Stimulated activated CD4-positive, alpha-beta T cell treated with anti-CD3 and anti-CD28 coated beads, Interleukin-15, amount 100 ng/mL, for 48 hours (primary cell): Measurements from ENCODE around the gene COL5A1.

Experiments
- DNase-seq, 2 donors: peaks; one replicate each; pipeline ENCODE4 v3.0.0-alpha.2; 2020; ENCODE audit warnings: low read depth in 2 of 2

The COL5A1 gene

DNA sequence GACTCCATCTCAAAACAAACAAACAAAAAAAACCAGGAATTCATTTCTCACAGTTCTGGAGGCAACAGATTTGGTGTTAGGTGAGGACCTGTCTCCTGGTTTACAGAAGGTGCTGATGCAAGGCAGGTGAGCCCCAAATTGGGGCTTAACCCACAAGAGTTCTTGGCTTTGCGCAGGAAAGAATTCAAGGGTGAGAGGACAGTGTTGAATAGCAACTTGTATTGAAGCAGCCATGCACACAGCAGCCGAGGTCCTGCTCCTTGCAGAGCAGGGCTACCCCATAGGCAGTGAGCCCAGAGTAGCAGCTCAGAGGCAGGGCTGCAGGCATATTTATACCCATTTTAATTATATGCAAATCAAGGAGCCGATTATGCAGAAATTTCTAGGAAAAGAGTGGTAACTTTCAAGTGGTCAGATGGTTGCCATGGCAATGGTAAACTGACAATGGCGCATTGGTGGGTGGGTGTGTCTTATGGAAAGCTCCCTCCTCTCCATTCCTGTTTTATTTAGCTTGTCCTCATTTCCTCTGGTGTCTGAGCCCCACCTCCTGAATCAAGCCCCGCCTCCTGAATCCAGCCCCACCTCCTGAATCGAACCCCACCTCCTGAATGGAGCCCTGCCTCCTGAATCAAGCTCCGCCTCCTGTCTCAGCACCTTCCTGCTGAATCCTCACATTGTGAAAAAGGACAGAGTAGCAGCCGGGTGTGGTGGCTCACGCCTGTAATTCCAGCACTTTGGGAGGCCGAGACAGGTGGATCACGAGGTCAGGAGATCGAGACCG, 34.5 kb upstream of the COL5A1 start:
- DNase-seq: no peak

DNA sequence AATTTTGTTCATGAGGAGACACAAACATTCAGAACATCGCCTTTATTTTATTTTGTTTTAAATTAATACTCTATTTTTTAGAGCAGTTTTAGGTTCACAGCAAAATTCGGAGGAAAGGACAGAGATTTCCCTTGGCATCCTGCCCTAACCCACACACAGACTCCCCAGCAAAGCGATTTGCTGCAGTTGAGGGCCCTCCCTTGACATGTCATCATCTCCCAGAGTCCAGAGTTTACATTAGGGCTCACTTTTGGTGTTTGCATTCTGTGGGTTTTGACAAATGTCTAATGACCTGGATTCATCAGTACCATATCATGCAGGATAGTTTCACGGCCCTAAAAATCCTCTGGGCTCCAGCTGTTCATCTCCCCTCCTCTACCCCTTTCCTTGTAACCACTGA, 33.6 kb upstream of the COL5A1 start:
- DNase-seq: no peak

DNA sequence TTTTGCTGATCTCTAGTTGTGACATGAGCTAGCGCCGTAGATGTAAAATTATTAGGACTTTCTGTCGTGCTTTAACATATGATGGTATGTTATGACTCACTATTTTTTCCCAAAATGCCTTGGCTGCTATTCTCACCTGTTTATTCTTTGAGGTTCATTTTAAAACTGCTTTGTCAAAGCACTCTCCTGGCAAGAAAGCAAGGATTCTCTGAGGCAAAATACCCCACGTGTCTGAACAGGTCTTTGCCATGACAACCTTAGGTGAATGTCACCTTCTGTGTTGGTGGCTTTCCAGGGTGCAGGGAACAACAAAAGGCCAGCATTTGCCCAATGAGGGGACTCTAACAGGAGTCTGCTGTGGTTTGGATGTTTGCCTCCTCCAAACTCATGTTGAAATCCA, 30.6 kb upstream of the COL5A1 start:
- no peak for DNase-seq

DNA sequence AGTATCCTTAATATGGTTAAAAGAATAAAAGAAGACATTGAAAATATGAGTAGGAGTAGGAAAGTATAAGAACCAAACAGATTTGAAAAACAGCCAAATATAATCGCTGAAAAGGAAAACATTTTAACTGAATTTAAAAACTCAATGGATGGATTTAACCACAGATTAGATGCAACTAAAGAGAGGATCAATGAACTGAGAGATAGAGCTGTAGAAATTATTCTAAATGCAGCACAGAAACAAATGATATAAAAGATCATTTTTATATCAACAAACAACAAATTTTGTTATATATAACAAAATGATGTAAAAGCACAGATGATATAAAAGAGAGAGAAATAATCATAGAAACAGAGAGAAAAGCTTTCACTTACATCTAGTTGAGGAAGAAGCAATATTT, 29.3 kb upstream of the COL5A1 start:
- no peak for DNase-seq

DNA sequence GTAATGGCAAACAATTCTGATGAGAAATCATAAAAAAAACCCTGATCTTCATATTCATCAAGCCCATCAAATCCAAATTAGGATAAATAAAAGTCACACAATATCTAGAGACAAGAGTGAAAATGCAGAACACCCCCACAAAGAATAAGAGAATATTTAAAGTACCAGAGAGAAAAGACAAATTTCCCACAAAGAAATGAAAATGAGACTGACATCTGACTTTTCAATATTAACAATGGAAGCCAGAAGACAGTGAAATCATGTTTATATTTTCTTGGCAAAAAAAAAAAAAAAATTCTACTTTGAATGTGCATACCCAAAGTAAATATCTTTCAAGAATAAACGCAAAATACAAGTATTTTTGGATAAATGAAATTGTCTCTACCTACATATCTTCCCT, 28.9 kb upstream of the COL5A1 start:
- no peak for DNase-seq

DNA sequence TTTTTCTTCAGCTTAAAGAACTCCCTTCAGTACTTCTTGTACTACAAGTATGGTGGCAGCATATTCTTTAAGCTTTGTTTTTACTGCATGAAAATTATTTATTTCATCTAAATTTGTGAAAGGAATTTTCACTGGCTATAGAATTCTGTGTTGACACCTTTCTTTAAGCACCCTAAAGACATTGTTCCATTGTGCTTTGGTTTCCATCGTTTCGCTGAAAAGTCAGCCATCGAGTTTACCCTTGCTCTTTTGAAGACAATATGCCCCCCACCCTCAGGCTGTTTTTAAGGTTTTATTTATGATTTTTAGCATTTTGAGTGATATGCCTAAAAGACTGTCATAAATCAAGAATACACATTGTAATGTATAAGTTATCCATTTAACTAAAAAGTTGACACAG, 27.3 kb upstream of the COL5A1 start:
- DNase-seq: no peak

DNA sequence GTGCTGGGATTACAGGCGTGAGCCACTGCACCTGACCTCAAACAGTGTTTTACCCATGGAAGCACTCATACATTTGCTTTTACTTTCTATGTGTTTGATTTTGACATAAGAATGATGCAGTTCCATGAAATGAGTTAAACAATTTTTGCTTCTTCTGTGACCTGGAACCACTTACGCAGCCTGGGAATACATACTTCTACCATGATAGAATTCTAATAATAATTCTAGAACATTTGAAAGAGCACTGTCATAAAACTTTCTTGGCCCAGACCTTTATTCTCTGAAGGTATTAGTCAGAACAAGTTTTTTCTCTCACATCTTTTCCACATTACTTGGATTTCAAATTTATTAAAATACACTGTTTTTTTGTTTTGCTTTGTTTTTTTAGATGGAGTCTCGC, 25.3 kb upstream of the COL5A1 start:
- no peak for DNase-seq

DNA sequence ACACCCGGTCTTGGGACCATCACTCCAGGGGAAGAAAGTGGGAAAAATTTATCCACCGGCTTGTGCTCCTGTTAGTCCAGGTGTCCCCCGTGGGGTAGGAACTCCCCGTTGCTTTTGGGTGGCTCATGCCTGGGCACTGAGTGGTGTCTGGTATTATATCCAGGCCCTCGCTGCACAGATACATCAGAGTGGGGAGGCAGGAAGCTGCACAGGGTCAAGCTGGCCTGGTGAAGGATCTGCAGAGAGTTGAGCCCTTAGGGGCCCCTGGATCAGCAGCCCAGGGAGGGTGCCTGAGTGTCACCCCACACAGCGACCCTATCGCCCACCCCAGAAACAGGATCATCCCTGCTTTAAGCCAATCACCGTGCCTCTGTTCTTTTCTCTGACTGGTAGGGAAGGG, 24.4 kb upstream of the COL5A1 start:
- no peak for DNase-seq

DNA sequence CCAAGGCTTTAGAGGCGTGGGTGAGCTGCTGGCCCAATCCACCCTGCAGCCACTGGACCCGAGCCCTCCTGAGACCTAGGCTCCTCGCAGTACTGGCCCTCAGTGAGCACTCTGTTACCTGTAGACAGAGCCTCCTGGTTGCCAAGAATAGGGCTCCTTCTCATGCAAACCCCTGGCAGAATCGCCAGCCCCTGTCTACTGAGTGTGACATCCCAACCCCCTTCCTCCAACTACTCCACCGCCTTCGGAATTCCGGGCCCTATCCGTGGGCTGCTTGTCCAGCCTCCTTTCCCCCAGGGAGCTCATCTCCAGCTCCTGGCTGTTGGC, 23.8 kb upstream of the COL5A1 start:
- DNase-seq: no peak

DNA sequence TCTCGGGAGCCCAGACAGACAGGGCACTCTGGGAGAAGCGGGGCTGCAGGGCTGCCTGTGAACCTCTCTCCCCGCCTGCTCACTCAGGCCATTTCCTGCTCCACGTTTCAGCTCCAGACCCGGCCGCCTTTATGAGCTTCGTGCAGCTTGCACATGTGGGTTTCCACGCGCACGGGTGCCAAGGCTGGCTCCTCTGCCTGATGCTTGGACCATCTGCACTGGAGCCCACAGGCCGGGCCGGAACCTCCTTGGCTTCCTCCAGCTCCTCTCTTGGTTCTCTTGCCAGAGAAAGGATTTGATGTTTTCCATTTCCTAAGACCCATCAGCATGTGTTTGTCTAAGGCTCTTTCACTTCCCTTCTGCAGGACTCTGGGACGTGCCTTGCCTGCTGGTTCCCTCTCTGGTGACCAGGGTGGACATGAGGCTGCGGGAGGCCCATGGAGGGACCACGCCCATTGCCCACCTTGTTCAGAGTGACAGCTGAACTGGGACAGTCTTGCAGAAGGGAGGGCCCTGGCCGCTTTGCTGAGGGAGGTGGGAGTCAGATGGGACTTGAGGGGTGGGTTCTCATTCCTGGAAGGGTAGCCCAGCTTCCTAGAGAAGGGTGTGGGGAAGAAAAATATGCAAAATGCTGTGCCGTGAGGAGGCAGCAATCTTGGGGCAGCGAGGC, 23.3 kb upstream of the COL5A1 start:
- no peak for DNase-seq

DNA sequence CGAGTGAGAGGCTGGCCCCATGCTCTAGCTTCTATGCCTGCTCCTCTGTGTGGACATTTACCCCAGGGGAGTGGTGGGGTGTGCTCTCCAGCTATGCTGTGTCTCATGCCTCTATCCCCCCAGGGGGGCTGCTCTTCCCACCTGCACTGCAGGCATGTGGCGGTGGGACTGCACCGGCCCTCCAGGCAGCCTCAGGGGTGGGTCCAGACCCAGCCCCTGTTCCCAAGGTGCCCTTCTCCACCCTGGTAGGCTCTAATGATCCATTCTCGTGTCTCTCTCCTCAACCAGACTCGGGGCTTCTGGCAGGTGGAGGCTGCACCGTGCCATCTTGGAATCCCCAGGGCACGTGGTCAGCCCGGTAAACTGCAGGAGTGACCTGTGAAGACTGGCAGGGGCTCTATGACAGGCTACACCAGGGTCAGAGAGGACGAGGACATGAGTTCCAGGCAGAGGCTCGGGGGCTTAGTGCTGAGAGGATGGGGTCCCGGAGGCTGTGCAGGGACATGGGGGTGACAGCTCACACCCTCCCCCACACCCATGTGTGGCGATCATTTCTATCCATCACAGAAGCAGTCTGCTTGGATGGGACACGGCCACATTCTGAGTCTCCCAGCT, 22.7 kb upstream of the COL5A1 start:
- DNase-seq: no peak

DNA sequence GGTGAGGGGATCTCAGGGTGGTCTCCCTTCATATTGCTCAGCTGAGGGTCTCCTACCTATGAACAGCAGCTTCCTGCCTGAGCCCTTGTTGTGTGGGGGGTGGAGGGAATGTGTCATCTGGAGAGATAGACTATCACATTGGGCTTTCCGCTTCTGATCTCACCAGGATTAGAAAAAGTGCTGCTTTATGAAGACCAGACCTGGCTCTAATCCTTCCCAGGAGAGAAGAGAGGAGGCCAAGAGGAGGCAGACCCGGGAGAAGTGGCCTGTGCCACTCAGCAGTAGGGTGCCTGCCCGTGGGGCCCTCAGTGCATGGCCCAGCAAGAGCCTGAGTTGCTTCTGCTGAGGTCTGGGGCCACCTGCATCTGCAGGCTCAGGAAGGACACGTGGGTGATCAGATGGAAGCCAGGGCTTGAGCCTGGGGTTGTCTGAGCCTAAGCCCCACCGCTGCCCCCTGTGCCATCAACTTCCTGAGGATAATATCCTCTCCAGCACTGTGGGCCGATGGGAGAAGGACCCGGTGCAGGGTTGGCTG, 22.1 kb upstream of the COL5A1 start:
- no peak for DNase-seq

DNA sequence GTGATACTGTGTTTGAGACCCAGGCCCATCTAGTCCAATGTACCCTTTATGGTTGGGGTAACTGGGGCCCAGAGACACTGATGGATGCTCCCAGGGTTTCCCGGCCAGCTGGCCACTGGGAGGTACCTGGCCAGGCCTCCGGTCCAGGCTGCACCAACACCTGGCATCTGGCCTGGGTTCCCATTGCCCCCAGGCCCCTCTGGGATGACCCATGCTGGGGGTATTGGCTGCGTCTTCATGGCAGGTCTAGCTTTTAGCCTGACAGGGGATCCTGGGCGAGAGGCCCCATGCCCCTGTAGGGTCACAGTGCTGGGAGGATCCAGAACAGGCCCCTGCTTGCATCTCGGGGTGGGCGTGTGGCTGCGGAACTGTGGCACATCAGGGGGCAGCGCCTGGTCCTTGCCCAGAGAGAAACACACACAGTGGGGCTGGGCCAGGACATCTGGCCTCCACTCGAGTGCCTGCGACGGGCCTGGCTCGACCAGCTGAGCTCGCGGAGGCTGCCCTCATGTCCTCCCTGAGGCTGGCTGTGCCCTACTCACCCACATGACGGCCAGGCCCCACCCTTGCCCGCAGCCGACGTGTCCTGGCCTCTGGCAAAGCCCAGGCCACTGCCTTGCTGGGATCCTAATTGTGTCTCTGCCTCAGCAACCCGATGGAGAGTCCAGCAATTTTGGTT, 21.5 kb upstream of the COL5A1 start:
- DNase-seq: no peak

DNA sequence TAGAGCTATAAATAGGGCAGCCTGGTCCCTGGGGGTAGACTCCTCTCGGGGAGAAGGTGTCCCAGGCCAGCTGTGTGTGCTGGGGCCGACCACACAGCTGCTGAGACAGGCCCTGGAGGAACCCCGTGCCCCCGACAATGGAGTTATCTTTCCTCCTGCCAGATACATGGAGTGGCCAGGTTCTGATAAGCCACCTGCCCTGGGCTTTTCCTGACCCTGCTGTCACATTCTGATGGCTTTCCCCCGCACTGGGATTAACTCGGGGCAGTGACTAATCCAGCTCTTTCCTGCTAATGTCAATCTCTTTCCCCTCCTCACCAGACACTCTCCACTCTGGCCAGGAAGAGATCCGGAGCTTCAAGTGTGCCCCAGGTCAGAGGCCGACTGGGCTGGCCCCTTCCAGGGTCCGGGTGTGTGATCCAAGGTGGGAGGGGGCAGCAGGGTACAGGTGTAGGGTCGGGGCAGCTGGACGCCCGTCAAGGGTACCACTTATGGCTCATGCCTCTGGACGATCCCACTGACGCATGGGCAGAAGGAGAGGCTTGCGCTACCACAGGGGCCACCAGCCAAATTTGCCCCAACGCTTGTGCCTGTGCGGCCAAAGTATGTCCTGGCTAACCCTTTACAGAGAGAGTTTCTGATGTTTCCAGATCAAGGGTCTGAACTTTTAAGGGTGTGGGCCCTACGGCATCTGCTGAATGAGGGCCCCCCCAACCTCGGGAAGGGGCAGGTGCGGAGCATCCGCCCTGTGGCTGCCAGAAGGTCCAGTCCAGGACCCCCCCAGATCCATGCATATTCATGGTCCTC, 20.6 kb upstream of the COL5A1 start:
- no peak for DNase-seq

DNA sequence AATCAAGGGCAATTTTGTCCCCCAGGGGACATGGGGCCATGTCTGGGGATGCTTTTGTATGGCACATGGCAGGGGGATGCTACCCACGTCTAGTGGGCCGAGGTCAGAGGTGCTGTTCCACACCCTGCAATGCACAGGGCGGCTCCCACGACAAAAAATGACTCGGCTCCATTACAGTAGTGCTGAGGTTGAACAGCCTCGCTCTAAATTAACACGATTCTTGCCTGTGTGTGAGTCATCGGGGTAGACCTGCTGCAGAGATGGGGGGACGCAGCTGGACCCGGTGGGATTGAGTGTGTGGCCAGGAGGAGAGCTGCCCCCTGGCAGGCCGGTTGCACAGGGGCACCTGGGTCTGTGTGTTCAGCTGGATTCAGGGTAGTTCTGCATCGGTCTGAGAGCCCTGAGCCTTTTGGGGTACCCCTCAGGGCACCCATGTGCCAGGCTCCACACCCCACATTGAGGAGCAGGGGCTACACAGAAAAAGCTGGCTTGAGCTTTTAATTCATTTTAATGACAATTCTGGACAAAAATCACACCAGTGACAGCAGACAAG, 20.0 kb upstream of the COL5A1 start:
- no peak for DNase-seq

DNA sequence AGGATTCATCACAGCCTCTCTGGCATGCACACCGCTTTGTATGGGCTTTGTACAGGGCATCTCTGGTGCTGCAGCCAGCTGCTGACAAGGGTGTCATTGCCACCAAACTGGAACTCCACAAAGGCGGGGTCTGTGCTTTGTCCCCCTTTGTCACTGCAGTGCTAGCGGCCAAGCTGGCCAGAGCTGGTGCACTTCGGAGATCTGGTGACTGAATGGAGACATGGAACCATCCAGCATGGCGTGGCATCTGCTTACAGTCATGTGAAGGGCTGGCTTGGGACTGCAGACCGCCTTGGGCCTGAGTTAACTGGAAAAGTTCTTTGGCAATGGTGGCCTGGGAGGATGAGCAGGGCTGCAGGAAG, 18.7 kb upstream of the COL5A1 start:
- DNase-seq: no peak

DNA sequence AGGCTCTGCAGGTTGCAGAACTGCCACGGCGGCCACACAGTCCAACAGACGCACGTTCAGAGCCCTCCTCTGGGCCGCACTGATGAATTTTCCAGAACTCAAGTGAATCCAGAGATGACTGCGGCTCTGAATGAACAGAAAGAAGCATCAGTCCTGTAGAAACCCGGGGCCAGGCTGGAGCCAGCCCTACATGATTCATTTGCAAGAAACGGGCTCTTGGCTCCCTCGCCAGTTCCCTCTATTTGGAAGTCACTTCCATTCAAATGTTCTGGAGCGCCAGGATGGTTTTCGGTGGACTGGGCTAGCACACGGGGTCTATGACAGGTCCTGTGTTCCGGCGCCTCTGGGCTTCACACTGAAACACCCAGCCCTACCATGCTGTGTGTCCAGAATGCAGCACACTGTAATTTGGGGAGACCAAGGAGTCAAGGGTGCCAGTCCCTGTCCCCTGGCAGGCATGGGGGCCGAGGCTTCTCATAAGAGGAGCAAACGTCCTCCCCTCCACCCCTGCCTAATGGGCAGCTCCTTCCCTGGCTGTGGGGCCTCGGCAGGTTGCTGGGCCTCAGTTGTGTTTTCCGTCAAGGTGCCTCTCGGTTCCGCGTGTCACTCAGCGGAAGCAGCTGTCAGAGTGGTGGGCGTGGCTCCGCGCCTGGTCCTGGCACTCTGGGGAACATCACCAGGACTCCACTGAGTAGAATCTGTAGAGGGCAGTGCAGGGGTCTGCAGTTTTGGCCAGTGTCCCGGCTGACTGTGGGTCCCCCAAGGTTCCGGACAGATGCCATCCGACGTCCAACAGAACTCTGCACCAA, 18.1 kb upstream of the COL5A1 start:
- no peak for DNase-seq

DNA sequence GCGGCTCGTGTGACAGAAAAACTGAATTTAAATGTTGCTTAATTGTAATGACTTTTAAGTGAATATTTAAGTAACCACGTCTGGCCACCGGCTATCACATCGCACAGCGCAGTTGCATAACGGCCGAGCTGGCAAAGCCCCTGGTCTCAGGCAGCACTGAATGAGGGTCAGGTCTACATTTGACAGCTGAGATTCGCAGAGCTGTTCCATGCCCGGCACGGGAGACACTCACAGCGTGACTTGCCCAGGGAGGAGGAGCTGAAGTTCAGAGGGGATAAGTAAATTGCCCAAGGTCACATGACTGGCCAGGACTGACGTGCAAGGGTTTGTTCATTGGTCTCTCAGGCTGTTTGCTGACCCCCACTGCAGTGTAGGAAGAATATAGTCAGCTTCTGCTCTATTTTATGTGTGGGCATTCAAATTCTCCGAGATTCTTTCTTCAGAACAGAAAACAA, 17.4 kb upstream of the COL5A1 start:
- DNase-seq: no peak

DNA sequence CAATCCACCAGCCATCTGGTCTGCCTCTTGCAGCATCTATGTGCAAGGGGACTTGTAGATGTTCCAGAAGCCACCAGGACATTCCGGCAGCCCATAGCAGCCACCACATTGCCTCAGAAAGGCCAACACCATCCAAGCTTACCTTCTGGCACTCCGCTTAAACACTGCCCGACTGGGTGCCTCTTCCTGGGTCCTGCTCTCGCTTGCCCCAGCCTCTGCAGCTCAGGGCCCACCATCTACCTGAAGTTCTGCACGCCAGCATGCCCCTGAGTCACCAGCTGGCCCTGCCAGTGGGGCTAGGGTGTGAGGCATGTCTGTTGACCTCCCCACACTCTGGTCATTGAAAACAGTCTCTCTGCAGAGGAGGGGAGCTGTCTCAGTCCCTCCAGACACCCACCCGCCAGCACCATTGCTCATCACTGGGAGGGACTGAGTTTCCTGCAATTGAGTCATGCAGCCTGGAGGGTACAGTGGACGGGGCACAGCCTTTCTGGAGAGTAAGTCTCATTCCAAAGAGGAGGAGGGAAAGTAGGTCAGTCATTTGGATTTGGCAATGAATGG, 16.9 kb upstream of the COL5A1 start:
- DNase-seq: no peak
